A673 (cell line): ENCODE results near the gene CER1. TPM values are rescaled to one million over a fixed set of nuclear protein-coding genes. Genes with fewer than 3 reads are reported as not detected.

Source experiments
- BruUV-seq: library from RNA; stranded (reverse); fragments of 400-500 nt; replicated peaks from 2 replicates; lab custom pipeline; 2021; lab: Mats Ljungman, UMichigan
- CTCF ChIA-PET: fragments of 300-600 bp; sonication (Branson Sonifier 250); formaldehyde crosslinking; loops from one replicate; lab custom pipeline; 2022; ENCODE audit warnings: antibody characterized with exemption; lab: Charles Lee
- POLR2A ChIA-PET: fragments of 300-600 bp; sonication (Branson Sonifier 250); formaldehyde crosslinking; loops from one replicate; lab custom pipeline; 2022; ENCODE audit warnings: antibody characterized with exemption; ENCODE audit not compliant: low non-redundant PET; lab: Charles Lee
- DNase-seq: peaks from one replicate; pipeline ENCODE4 v3.0.0-alpha.2; 2015; ENCODE audit warnings: low spot score
- H3K27ac ChIP-seq: fragments of 200-600 bp; sonication (generic); 2 replicates; pipeline ENCODE4 v1.5.1; 2016; ENCODE audit warnings: mixed run types, low read depth, mild to moderate bottlenecking, mixed read lengths, antibody characterized with exemption, low read length; ENCODE audit not compliant: poor library complexity, severe bottlenecking
- H3K27me3 ChIP-seq: fragments of 200-600 bp; sonication (generic); replicated peaks from 2 replicates; pipeline ENCODE4 v1.6.1; 2017; ENCODE audit warnings: mixed run types, low read depth, mild to moderate bottlenecking, mixed read lengths, antibody characterized with exemption, low read length; ENCODE audit not compliant: insufficient read depth, poor library complexity
- H3K36me3 ChIP-seq: fragments of 200-600 bp; sonication (generic); 2 replicates; pipeline ENCODE4 v1.6.1; 2016; ENCODE audit warnings: mixed run types, mild to moderate bottlenecking, mixed read lengths, antibody characterized with exemption, low read length; ENCODE audit not compliant: insufficient read depth, poor library complexity, severe bottlenecking
- H3K4me1 ChIP-seq: fragments of 200-600 bp; sonication (generic); 2 replicates; pipeline ENCODE4 v1.6.1; 2017; ENCODE audit warnings: mixed run types, mild to moderate bottlenecking, mixed read lengths, antibody characterized with exemption, low read length; ENCODE audit not compliant: insufficient read depth, poor library complexity, severe bottlenecking
- H3K4me3 ChIP-seq: fragments of 200-600 bp; sonication (generic); 2 replicates; pipeline ENCODE4 v1.5.1; 2016; ENCODE audit warnings: low read depth, mixed run types, mild to moderate bottlenecking, mixed read lengths, low read length; ENCODE audit not compliant: poor library complexity, severe bottlenecking
- H3K9me3 ChIP-seq: fragments of 200-600 bp; sonication (generic); 2 replicates; pipeline ENCODE4 v1.6.1; 2016; ENCODE audit warnings: mixed run types, low read depth, mild to moderate bottlenecking, mixed read lengths, antibody characterized with exemption, low read length; ENCODE audit not compliant: poor library complexity, severe bottlenecking
- EZH2 ChIP-seq: fragments of 200-600 bp; sonication (generic); IDR thresholded peaks from 2 replicates; pipeline ENCODE4 v1.6.1; 2017; ENCODE audit warnings: borderline replicate concordance, low read depth, mild to moderate bottlenecking, mixed read lengths, antibody characterized with exemption, low read length; ENCODE audit not compliant: poor library complexity, severe bottlenecking
- intact Hi-C: fragments of 100-400 bp; cut with micrococcal nuclease; formaldehyde crosslinking; loops from one replicate; pipeline ENCODE4 v1.10.0; 2022; ENCODE audit not compliant: unreplicated experiment
- total RNA-seq: library from RNA; stranded (reverse); gene quantifications from 2 replicates; pipeline ENCODE4 v1.2.3, GENCODE V29; 2021
- TF ChIP-seq, protein P1 (sequence below): fragments of 300-800, 200-600 bp; sonication (generic); conservative IDR thresholded peaks from 2 replicates; pipeline ENCODE4 v1.5.1; 2017; ENCODE audit warnings: low read depth, mild to moderate bottlenecking, antibody characterized with exemption, low read length, moderate library complexity, mixed read lengths

Gene CER1
- total RNA-seq, 1 experiment from 2014 or later: 28.8 TPM

DNA sequence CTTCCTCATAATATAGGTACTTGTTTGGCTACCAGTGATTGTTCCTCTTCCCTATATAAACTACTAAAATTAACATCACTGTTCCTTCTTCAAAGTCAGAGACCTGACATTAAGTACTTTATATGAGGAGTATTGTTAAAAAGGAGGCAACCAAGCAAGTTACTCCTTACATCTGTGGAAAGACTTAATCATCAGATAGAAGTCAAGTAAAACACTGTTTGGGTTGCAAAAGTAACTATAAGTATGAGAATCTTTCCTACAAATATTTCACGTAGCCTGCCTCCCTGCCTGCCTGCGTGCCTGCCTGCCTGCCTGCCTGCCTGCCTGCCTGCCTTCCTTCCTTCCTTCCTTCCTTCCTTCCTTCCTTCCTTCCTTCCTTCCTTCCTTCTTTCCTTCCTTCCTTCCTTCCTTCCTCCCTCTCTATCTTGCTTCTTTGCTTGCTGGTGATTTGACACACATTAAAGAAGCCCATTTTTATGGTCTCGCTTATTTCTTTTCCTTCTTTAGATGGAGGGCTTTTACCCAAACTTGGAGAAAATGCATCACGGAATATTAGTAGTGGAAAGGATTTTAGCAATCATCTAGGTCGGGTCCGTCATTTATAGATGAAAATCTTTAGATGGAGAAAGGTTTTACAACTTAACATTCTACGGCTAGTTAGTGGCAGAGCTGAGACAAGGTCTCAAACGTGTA, 3.2 kb downstream of the CER1 start:
- ChIA-PET POLR2A (no interaction called here), CTCF (no interaction called here)
- no TSS peak for BruUV-seq
- Histone ChIP-seq H3K27ac (peak overlapping the region; percentile 100), H3K4me1 (peaks cover 54% of the 10 kb centered on the region), H3K27me3 (no peaks in the 10 kb centered on the region), H3K9me3 (no peaks in the 10 kb centered on the region), H3K36me3 (peaks cover 13% of the 10 kb centered on the region), H3K4me3 (peak overlapping the region; percentile 60)
- intact Hi-C loops: loop anchor here (2.0 to 10.0 kb wide), 4 partner anchors 49 to 1135 kb away; no protein-coding TSS in a partner anchor
- TF ChIP-seq, protein P1, sequence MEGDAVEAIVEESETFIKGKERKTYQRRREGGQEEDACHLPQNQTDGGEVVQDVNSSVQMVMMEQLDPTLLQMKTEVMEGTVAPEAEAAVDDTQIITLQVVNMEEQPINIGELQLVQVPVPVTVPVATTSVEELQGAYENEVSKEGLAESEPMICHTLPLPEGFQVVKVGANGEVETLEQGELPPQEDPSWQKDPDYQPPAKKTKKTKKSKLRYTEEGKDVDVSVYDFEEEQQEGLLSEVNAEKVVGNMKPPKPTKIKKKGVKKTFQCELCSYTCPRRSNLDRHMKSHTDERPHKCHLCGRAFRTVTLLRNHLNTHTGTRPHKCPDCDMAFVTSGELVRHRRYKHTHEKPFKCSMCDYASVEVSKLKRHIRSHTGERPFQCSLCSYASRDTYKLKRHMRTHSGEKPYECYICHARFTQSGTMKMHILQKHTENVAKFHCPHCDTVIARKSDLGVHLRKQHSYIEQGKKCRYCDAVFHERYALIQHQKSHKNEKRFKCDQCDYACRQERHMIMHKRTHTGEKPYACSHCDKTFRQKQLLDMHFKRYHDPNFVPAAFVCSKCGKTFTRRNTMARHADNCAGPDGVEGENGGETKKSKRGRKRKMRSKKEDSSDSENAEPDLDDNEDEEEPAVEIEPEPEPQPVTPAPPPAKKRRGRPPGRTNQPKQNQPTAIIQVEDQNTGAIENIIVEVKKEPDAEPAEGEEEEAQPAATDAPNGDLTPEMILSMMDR: no peak
- no peak for TF ChIP-seq EZH2
- peak; percentile 81 for DNase-seq

DNA sequence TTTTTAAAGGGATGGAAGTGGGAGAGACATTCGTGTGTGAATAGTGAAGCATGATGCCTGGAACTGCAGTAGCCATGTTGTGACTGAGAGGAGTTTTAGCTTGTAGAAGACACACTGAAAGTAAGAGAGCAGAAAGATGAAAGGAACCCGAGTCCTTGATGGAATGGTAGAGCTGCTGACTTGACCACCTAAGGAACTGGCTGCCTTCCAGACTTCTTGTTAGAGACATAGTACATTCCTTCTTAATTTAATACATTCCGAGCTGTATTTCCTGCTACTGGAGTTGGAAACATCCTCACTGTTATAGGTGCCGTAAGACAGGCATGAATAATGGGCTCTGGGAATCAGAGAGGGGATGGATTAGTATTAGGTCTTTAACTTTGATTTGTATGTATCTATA, 7.4 kb downstream of the CER1 start:
- no TSS peak for BruUV-seq
- peak; percentile 80 for DNase-seq
- peaks cover 46% of the 10 kb centered on the region for H3K4me1 ChIP-seq
- intact Hi-C loops: loop anchor here (5.0 to 10.0 kb wide), 2 partner anchors 262 to 1140 kb away; no protein-coding TSS in a partner anchor
- H3K36me3 ChIP-seq: peaks cover 33% of the 10 kb centered on the region
- H3K27ac ChIP-seq: peak overlapping the region; percentile 100
- H3K9me3 ChIP-seq: peaks cover 4% of the 10 kb centered on the region
- H3K27me3 ChIP-seq: no peaks in the 10 kb centered on the region
- ChIA-PET POLR2A (interaction anchor here (0.7 kb wide), 1 partner anchor 29 kb away, joined by 3 read pairs; no protein-coding TSS in a partner anchor), CTCF (no interaction called here)
- no peak for TF ChIP-seq EZH2
- TF ChIP-seq, protein P1: no peak
- no peak overlapping the region for H3K4me3 ChIP-seq

DNA sequence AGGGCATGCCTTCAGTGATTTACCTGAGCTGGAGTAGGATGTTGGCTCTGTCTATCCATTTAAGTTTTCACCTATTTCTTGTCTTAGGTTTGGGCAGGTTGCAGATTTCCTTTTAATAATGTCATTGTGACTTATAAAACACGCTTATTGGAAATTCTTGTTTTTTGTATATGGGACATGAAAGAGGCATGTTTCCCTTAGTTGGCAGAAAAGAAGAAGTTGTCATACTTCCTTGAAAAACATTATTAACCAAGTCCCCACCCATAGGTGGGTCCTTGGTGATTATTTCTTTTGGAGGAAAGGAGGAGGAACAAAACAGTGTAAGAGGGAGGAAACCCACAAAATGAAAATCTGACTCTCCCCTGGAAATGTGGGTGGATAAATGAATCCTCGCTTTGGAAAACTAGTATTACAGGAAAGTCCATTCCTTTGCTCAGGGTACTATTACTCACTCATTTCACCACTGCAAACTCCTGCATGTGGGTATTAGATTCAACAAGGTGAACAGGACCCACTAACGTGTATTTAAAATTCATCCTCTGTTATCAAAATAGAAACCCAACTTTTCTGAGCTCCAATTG, 9.3 kb downstream of the CER1 start:
- no TSS peak for BruUV-seq
- no peaks in the 10 kb centered on the region for H3K27me3 ChIP-seq
- ChIA-PET CTCF (no interaction called here), POLR2A (interaction anchor here (0.6 kb wide), 1 partner anchor 1624 kb away, joined by 3 read pairs; no protein-coding TSS in a partner anchor)
- intact Hi-C loops: loop anchor here (10.0 kb wide), 1 partner anchor 1142 kb away; no protein-coding TSS in a partner anchor
- H3K27ac ChIP-seq: peak overlapping the region; percentile 68
- no peak for DNase-seq
- H3K4me3 ChIP-seq: no peak overlapping the region
- H3K9me3 ChIP-seq: peaks cover 12% of the 10 kb centered on the region
- H3K4me1 ChIP-seq: peaks cover 38% of the 10 kb centered on the region
- no peak for TF ChIP-seq EZH2
- TF ChIP-seq, protein P1: no peak
- peaks cover 39% of the 10 kb centered on the region for H3K36me3 ChIP-seq
